ENCODE data around the gene POR. TPM values are rescaled to one million over a fixed set of nuclear protein-coding genes. Genes with fewer than 3 reads are reported as not detected.

Gene POR
- total and polyA plus RNA-seq, 4 donors, result 116 to 973 (median 474) TPM

DNA sequence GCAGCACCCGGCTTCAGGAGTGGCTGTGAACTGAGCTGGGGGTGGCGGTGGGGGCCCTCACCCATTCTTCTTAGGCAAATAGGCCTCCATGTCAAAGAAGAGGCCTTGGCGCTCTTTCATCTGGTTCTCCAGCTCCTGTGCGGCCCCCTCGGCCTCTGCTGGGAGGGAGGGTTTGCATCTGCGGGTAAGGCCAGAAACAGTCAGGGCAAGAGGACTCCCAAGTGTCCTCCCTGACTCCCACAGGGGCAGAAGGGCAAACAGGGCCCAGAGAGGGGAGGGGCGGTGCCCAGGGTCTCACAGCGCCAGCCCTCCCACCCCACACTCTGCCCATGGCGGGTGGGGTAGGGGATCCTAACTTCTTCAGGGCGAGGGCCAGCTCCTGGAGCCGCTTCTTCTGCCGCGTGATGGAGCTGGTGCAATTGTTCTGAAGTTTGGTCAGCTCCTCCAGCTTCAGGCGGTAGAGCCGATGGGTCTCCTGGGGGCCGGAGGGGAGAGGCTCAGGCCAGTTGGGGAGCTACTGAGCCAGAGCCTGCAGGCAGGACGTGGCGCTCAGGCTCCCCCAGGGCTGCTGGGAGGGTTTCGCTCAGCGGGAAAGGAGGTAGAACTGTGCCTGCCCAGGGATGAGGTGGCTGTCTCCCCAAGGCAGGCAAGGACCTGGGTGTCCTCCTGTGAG, 77.3 kb downstream of the POR start (continued):
- TF ChIP-seq, protein P1, sequence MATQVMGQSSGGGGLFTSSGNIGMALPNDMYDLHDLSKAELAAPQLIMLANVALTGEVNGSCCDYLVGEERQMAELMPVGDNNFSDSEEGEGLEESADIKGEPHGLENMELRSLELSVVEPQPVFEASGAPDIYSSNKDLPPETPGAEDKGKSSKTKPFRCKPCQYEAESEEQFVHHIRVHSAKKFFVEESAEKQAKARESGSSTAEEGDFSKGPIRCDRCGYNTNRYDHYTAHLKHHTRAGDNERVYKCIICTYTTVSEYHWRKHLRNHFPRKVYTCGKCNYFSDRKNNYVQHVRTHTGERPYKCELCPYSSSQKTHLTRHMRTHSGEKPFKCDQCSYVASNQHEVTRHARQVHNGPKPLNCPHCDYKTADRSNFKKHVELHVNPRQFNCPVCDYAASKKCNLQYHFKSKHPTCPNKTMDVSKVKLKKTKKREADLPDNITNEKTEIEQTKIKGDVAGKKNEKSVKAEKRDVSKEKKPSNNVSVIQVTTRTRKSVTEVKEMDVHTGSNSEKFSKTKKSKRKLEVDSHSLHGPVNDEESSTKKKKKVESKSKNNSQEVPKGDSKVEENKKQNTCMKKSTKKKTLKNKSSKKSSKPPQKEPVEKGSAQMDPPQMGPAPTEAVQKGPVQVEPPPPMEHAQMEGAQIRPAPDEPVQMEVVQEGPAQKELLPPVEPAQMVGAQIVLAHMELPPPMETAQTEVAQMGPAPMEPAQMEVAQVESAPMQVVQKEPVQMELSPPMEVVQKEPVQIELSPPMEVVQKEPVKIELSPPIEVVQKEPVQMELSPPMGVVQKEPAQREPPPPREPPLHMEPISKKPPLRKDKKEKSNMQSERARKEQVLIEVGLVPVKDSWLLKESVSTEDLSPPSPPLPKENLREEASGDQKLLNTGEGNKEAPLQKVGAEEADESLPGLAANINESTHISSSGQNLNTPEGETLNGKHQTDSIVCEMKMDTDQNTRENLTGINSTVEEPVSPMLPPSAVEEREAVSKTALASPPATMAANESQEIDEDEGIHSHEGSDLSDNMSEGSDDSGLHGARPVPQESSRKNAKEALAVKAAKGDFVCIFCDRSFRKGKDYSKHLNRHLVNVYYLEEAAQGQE (IDR thresholded peaks at IDR 0.05), result no peak
- no peak for TF ChIP-seq HNF4G (IDR thresholded peaks at IDR 0.05)

DNA sequence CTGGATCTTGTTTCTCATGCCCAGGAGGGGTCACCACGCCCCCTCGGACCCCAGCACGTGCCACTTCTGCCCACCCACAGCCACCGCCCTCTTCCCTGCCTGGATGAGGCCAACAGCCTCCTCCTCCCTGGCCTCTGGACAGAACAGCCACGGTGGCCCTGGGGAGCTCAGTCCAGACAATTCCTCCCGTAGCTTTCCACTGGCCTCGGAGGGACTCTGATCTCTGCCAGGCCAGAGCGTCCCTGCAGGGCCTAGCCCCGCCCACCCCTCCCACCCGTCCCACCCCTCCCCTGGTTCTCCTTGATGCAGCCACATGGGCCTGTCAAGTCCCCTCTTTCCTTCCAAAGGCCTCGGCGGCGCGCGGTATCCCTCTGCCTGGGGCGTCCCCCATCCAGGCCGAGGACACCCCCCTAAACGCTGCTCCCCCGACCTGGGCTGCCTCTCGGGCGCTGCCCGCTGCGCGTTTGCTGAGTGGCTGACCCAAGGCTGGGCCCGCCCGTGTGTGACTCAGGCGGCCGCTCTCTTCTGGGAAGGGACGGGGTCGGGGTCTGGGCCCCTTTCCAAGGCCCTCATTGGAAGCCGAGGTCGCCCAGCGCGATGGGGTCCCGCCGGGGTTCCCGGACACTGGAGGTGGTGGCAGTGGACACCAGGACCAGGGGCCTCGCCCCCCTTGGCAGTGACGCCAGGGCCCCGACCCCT, 78.9 kb downstream of the POR start:
- DNase-seq (ENCODE audit: low spot score), result peak; percentile 68
- no peaks in the 10 kb centered on the region for H3K9me3 ChIP-seq (ENCODE audit: control insufficient read depth in 4 of 4, low read length in 3 of 4)
- H3K27ac ChIP-seq (ENCODE audit: low read depth in 1 of 2, low read length in 2 of 2), result peak overlapping the region; percentile 93 to 97
- peaks cover 13 to 51% (median 27%) of the 10 kb centered on the region in 4 donors for H3K4me1 ChIP-seq (ENCODE audit: control insufficient read depth in 4 of 4, insufficient read depth in 4 of 4, low read length in 3 of 4)
- H3K9ac ChIP-seq (ENCODE audit: low read depth in 1 of 2, low read length in 2 of 2), result peak overlapping the region in 1 of 2 donors; percentile 88
- H3K4me3 ChIP-seq (ENCODE audit: low read depth in 1 of 3, low read length in 3 of 3), result peak overlapping the region; percentile 72 to 83 (median 73)
- no peaks in the 10 kb centered on the region for H3K27me3 ChIP-seq (ENCODE audit: control insufficient read depth in 4 of 4, insufficient read depth in 4 of 4, low read length in 3 of 4)
- TF ChIP-seq, protein P2, sequence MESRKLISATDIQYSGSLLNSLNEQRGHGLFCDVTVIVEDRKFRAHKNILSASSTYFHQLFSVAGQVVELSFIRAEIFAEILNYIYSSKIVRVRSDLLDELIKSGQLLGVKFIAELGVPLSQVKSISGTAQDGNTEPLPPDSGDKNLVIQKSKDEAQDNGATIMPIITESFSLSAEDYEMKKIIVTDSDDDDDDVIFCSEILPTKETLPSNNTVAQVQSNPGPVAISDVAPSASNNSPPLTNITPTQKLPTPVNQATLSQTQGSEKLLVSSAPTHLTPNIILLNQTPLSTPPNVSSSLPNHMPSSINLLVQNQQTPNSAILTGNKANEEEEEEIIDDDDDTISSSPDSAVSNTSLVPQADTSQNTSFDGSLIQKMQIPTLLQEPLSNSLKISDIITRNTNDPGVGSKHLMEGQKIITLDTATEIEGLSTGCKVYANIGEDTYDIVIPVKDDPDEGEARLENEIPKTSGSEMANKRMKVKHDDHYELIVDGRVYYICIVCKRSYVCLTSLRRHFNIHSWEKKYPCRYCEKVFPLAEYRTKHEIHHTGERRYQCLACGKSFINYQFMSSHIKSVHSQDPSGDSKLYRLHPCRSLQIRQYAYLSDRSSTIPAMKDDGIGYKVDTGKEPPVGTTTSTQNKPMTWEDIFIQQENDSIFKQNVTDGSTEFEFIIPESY (IDR thresholded peaks at IDR 0.05), result peak; percentile 38
- TF ChIP-seq FOXA1 (IDR thresholded peaks at IDR 0.05), result no peak
- peak; percentile 64 for TF ChIP-seq YY1 (IDR thresholded peaks at IDR 0.05)
- TF ChIP-seq, protein P3, sequence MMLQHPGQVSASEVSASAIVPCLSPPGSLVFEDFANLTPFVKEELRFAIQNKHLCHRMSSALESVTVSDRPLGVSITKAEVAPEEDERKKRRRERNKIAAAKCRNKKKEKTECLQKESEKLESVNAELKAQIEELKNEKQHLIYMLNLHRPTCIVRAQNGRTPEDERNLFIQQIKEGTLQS (IDR thresholded peaks at IDR 0.05), result no peak
- TF ChIP-seq, protein P4, sequence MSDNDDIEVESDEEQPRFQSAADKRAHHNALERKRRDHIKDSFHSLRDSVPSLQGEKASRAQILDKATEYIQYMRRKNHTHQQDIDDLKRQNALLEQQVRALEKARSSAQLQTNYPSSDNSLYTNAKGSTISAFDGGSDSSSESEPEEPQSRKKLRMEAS (IDR thresholded peaks at IDR 0.05), result peak; percentile 72
- no peak for TF ChIP-seq TAF1 (conservative IDR thresholded peaks at IDR 0.05)
- TF ChIP-seq, protein P5, sequence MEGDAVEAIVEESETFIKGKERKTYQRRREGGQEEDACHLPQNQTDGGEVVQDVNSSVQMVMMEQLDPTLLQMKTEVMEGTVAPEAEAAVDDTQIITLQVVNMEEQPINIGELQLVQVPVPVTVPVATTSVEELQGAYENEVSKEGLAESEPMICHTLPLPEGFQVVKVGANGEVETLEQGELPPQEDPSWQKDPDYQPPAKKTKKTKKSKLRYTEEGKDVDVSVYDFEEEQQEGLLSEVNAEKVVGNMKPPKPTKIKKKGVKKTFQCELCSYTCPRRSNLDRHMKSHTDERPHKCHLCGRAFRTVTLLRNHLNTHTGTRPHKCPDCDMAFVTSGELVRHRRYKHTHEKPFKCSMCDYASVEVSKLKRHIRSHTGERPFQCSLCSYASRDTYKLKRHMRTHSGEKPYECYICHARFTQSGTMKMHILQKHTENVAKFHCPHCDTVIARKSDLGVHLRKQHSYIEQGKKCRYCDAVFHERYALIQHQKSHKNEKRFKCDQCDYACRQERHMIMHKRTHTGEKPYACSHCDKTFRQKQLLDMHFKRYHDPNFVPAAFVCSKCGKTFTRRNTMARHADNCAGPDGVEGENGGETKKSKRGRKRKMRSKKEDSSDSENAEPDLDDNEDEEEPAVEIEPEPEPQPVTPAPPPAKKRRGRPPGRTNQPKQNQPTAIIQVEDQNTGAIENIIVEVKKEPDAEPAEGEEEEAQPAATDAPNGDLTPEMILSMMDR (IDR thresholded peaks at IDR 0.05; ENCODE audit: low read depth, low read length, missing input control), result no peak
- TF ChIP-seq NR2F2 (IDR thresholded peaks at IDR 0.05), result no peak
- peak in 1 of 2 donors; percentile 10 for TF ChIP-seq JUND (IDR thresholded peaks at IDR 0.05)
- TF ChIP-seq RAD21 (IDR thresholded peaks at IDR 0.05), result peak in 1 of 2 donors; percentile 21
- TF ChIP-seq GABPA (IDR thresholded peaks at IDR 0.05 in 1 of 2, conservative IDR thresholded peaks at IDR 0.05 in 1 of 2), result no peak
- TF ChIP-seq RXRA (IDR thresholded peaks at IDR 0.05), result peak; percentile 61 to 81
- TF ChIP-seq FOXA2 (IDR thresholded peaks at IDR 0.05), result no peak
- TF ChIP-seq HNF4G (IDR thresholded peaks at IDR 0.05), result no peak
- peak; percentile 66 to 78 for TF ChIP-seq HNF4A (conservative IDR thresholded peaks at IDR 0.05)
- peak in 1 of 2 donors; percentile 53 for TF ChIP-seq EGR1 (IDR thresholded peaks at IDR 0.05; ENCODE audit: low read depth in 2 of 2)
- TF ChIP-seq SP1 (IDR thresholded peaks at IDR 0.05), result peak; percentile 76
- TF ChIP-seq, protein P1 (IDR thresholded peaks at IDR 0.05), result peak; percentile 71
- peaks cover 0 to 4% (median 3%) of the 10 kb centered on the region in 4 donors for H3K36me3 ChIP-seq (ENCODE audit: control insufficient read depth in 4 of 4, insufficient read depth in 3 of 4, low read depth in 1 of 4, low read length in 3 of 4)
- WGBS, result 3% methylated on average over 40 of the region's 40 CpGs

Measured in liver (tissue), 9 donors.